HG03175 (cell line): Measurements from ENCODE around the gene SLC18A2.
"Not testable (repeated sequence)": the region's sequence is repeated elsewhere in the genome, so short reads cannot be mapped to it uniquely, and the experiment has no call there.

ENCODE experiments used
- ATAC-seq: cut with Tn5 transposase; IDR thresholded peaks from one replicate; pipeline ENCODE4 v1.9.1; 2021; ENCODE audit warnings: mild to moderate bottlenecking, moderate library complexity; ENCODE audit not compliant: unreplicated experiment

SLC18A2 gene

DNA sequence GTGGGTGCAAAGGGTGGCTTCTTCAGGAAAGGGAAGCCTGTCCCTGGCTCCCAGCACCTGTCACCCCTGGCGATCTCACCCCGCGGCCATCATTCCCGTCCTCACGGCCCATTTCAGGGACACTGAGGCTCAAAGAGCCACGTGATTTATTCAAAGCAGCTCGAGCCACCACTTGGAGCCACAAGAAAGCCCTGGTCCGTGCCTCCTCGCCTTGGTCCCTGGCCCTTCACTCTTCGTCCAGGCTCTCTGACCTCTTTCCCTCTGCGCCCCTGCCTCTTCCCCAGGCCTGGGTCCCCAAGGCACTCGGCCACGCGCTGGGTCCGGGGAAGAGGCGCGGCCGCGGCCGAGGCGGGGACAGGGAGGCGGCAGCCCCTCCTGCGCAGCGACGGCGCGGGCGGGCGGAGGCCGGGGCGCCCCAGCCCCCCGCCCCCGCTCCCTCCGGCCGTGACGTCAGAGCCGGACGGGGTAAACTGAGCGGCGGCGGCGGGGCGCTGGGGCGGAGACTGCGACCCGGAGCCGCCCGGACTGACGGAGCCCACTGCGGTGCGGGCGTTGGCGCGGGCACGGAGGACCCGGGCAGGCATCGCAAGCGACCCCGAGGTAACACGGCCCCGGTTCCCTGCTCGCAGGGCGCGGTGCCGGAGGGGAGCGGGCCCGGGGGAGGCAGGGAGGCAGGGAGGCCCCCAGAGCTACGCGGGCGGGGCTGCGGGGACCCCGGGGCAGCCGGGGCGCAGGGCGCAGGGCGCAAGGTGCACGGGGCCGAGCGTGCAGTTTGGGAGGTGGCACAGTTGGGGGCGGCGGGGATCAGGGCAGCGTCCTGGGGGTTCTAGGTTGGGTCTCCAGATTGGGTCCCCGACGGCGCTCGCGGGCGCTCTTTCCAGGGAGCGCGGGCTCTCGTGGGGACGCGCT is at the start of gene SLC18A2:
SLC18A2 (plus strand) TSS at position 494 of the 909 bp plus-strand sequence. CDS start 580 bp downstream, outside the sequence.
- no peak for ATAC-seq

DNA sequence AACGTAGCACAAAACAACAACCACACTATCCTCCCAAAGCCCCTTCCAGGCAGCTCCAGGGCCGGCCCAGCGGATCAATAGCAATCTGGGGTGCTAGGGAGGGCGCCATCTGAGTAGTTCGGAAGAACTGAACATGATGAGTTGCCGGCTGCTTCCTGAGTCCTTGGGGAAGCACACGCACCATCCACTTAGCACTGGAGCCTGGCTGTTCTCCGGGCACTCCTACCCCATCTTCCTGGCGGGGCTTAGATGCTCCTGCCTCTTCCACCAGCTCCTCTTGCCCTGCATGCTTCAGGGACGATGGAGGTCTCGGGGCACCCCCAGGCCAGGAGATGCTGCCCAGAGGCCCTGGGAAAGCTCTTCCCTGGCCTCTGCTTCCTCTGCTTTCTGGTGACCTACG is 43.7 kb upstream of the SLC18A2 start, which contains the start of gene KCNK18:
KCNK18 (plus strand) TSS at position 301 of the 400 bp plus-strand sequence; CDS start at position 301, 0 bp downstream.
- ATAC-seq, result no peak

GRCh38 chr10:117198088-117198487 is 42.8 kb upstream of the SLC18A2 start:
- ATAC-seq, result no peak

- no peak for ATAC-seq
These were observed 39.1 kb upstream of the SLC18A2 start for GRCh38 chr10:117201826-117202225.

GRCh38 chr10:117204316-117204715 is 36.6 kb upstream of the SLC18A2 start:
- no peak for ATAC-seq

GRCh38 chr10:117212176-117212575 is 28.7 kb upstream of the SLC18A2 start:
- no peak for ATAC-seq

DNA sequence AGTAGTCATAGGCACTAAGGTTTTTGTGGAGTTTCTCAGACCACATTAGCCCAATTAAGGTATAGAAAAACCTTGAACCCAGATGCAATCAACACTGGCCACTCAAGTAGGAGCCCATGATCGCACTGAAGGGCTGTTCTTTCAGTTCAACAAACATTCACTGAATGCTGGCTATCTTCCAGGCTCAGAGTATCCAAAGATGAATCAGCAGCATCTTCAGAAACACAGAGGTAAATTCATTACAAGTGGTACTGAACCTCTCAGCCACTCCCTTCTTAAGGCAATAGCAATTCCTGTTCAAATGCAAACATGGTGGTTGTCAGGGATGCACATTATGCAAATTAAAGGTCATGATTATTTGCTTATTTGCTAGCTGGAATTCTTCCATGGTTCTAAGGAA is 26.5 kb upstream of the SLC18A2 start:
- no peak for ATAC-seq

GRCh38 chr10:117215079-117215478 is 25.8 kb upstream of the SLC18A2 start:
- ATAC-seq, result no peak

GRCh38 chr10:117216028-117216427 is 24.9 kb upstream of the SLC18A2 start:
- ATAC-seq, result no peak

- peak; percentile 83 for ATAC-seq
These were observed 24.2 kb upstream of the SLC18A2 start for GRCh38 chr10:117216611-117217195.

DNA sequence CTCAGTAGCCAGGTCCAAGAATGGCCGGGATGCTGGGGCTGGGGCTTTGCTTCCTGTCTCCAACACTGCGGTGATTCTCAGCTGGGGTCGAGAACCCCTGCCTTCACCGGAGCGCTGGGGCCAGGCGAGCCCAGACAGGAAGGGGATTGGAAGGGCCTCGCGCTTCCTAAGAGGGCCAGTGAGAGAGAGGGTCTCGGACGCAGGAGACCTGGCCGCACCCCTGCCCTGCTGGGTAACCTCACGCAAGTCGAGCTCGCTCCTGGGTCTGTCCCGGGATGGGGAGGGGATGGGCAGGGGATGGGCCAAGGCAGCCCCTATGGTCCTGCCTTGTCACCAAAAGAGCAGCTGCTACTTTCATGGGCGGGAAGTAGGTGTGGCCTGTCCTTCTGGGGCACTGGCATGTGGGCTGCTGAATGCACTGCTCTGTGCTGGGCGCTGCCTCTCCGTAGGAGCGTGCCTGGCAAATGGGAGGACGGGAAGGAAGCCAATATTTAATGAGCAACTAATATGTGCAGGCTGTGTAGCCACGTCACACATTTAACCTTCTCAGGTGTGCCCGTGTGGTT is 23.6 kb upstream of the SLC18A2 start:
- ATAC-seq, result peak; percentile 27

- no peak for ATAC-seq
These were observed 22.3 kb upstream of the SLC18A2 start for GRCh38 chr10:117218654-117219053.

GRCh38 chr10:117221156-117221711 is 19.7 kb upstream of the SLC18A2 start:
- no peak for ATAC-seq

GRCh38 chr10:117222552-117222951 is 18.4 kb upstream of the SLC18A2 start:
- ATAC-seq, result no peak

DNA sequence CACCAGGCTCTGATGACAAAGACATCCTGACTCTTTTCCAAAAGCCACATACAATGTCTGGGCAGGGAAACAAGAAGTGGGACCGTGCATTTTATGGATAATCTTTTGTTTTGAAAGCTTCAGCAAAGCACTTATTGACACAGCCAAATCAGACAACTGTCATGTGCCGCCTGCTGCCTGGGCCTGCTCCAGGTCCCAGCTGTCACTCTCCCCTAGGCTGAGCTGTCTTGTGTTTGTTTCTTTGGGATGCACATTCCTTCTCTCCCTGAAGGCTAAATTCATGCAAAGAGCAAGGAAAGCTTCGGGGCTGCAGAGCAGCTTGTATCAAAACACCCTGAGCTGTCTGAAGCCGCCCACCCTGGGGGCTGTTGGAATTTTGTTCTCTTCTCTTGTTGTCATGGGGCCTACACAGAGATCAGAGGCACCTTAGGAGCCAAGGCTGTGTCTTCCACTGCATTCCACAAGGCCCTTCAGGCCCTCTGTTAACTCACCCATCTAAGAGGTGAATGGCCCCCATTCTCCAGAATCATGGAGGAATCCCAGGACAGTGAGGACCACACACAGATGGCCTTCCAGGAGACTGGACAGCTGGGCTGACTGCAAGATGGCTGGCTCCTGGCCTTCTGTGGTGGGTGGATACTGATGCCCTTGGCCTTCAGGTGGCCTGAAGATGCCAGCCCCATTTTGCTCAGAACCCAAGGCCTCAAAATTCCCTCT is 17.8 kb upstream of the SLC18A2 start:
- ATAC-seq, result no peak

DNA sequence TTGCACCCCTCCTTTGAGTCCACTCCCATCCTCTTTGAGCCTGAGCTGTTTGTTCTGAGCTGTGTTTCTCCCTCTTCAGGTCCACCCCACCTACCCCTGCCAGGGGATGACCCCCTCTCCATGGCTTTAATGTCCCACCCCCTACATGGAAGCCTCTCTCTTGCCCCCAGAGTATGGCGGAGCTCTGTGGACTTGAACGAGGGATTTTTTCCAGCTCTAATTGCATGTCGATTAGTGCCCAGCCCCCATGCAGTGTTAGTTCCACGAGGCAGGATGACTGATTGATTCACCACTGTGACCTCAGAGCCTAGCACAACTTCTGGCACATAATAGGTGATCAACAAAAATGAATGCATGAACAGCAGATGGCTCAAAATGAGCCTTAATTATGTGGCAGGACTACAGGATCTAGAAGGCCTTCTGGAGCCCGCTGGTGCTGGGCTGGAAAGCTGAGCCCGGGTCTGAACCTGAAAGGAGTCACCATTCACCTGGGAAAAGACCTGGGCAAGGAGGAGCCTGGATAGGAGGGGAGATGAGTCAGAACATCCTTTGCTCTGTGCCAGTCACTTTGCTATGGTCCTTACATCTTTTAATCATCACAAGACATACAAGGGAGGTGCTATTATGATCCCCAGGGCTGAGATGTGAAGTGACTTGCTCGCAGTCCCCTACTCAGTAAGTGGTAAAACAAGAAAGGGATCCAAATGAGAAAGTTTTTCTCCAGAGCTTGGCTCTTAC is 17.1 kb upstream of the SLC18A2 start:
- ATAC-seq, result no peak

DNA sequence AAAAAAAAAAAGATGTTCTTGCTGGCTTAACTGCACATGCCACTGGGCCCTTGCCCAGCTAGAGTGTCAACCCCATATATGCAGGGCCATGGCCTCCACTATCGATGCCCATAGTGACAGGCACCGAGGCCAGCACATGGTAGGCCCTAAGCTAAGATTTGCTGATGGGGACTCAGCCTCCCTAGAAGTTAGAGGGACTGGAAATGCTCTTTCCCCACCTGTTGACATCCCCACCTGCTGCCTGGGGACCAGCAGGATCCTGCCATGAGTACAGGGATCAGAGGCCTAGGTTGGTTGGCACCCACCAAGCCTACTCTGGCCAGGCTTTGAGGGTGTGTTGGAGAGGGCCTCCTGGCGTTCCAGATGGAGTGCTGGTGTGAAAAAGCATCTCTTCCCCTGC is 16.0 kb upstream of the SLC18A2 start:
- no peak for ATAC-seq

DNA sequence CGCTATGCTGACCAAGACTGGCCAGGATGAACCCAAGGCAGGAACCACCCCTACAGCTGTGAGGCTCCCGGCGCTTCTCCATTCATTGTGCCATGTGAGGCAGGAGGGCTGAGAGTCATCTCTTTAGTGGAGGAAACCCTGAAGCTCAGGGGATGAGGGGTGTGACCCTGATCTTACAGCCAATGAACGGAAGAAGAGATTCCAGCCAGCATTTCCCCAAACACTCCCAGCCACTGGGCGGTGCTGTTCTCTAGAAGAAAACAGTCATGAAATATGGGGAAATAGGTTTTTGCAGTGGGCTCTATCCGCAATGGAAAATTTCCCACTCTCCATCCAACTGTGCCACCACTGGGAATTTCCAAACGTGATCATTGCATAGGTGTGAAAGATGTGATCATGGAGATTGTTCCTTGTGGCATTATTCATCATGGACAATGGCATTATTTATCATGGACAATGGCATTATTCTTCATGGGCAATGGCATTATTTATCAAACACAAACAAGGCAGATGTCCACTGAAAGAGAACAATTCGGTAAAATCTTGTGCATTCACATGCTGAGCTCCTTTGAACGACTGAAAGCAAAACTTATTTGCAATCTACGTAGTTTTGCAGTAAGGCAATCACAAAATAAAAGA is 14.0 kb upstream of the SLC18A2 start:
- peak; percentile 69 for ATAC-seq

DNA sequence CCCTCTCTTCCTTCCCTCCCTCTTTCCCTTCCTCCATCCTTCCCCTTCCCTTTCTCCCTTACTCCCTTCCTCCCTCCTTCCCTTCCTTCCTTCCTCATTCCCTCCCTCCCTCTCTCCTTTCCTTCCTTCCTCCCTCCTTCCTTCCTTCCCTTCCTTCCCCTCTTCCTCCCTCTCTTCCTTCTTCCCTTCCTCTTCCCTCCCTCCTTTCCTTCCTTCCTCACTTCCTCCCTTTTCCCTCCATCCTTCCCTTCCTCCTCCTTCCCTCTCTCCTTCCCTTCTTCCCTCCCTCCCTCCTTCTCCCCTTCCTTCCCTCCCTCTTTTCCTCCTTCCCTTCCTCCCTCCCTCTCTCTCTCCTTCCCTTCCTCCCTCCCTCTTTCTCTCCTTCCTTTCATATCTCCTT is 12.7 kb upstream of the SLC18A2 start:
- ATAC-seq, result no peak

- ATAC-seq, result not testable (repeated sequence)
These were observed 10.8 kb upstream of the SLC18A2 start for GRCh38 chr10:117230107-117230506.
